OCI-LY7 (cell line): Measurements from ENCODE around the gene PRKG1.

Experiments used
- CTCF ChIP-seq: fragments of 200-600 bp; sonication (generic); conservative IDR thresholded peaks from 2 replicates; pipeline ENCODE4 v1.5.1; 2014; ENCODE audit warnings: mild to moderate bottlenecking, antibody characterized with exemption, low read length, moderate library complexity, mixed read lengths
- EZH2phosphoT487 ChIP-seq: fragments of 200-600 bp; sonication (generic); IDR thresholded peaks from 2 replicates; pipeline ENCODE4 v1.6.1; 2018; ENCODE audit warnings: low read depth, borderline replicate concordance, mild to moderate bottlenecking, mixed run types, antibody characterized with exemption, low read length, moderate library complexity, mixed read lengths

GRCh38 chr10:51876503-51876902 lies 802.2 kb downstream of the PRKG1 start:
- TF ChIP-seq CTCF (no peak), EZH2phosphoT487 (no peak)
